Endothelial cell (in vitro differentiated cells): ENCODE results near the gene AADACL4. TPM values are rescaled to one million over a fixed set of nuclear protein-coding genes. Genes with fewer than 3 reads are reported as not detected.

ENCODE experiments used
- DNase-seq: peaks from one replicate; pipeline ENCODE4 v3.0.0; 2021; ENCODE audit warnings: low spot score
- H3K27ac Mint-ChIP-seq: one replicate; pipeline ENCODE4 v1.8.0; 2021; ENCODE audit warnings: mixed read lengths, inconsistent platforms; ENCODE audit not compliant: unreplicated experiment
- H3K27me3 Mint-ChIP-seq: one replicate; pipeline ENCODE4 v1.8.0; 2021; ENCODE audit warnings: mild to moderate bottlenecking, moderate library complexity, mixed read lengths, inconsistent platforms; ENCODE audit not compliant: unreplicated experiment
- H3K36me3 Mint-ChIP-seq: one replicate; pipeline ENCODE4 v1.8.0; 2021; ENCODE audit warnings: mild to moderate bottlenecking, low read depth, mixed read lengths, inconsistent platforms; ENCODE audit not compliant: unreplicated experiment
- H3K4me1 Mint-ChIP-seq: one replicate; pipeline ENCODE4 v1.8.0; 2021; ENCODE audit warnings: mild to moderate bottlenecking, mixed read lengths, inconsistent platforms; ENCODE audit not compliant: unreplicated experiment
- H3K4me3 Mint-ChIP-seq: one replicate; pipeline ENCODE4 v1.8.0; 2021; ENCODE audit warnings: mild to moderate bottlenecking, mixed read lengths, inconsistent platforms; ENCODE audit not compliant: unreplicated experiment
- H3K9me3 Mint-ChIP-seq: one replicate; pipeline ENCODE4 v1.8.0; 2021; ENCODE audit warnings: mixed read lengths, inconsistent platforms; ENCODE audit not compliant: unreplicated experiment
- total RNA-seq: library from RNA; stranded (reverse); fragmentation: NEBNext Ultra II Directional; extraction: Animal tissue kit (Norgen Biotek cat#: 25700); gene quantifications from one replicate; pipeline ENCODE4 v1.2.1, GENCODE V29; 2021; ENCODE audit not compliant: unreplicated experiment
- TF ChIP-seq, protein P1 (sequence below): fragments of 200-600 bp; sonication (generic); IDR thresholded peaks from one replicate; pipeline ENCODE4 v1.5.0; 2021; ENCODE audit warnings: antibody characterized with exemption; ENCODE audit not compliant: unreplicated experiment

The AADACL4 gene
- total RNA-seq, 1 donor from 2014 or later = not detected

DNA sequence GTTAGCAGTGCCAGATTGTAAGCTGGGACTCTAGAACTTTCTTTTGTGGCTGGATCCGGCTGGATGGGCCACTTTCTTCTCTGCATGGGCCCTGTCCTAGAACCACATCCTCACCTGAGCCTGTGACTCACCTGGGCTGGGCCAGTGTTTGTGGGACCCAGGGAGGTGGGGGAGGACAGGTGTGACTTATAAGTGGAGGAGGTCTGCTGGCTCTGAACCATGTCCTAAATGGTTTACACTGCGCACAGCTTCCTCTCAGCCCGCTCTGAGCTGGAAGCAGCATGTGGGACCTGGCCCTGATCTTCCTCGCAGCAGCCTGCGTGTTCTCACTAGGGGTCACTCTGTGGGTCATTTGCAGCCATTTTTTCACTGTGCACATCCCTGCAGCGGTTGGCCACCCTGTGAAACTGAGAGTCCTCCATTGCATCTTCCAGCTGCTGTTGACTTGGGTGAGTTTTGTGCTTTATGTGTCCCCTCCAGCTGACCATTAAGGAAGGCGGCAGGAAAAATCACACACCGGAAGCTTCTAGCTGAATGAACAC is 72.1 kb downstream of the AADACL4 start, which contains the start of gene AADACL3:
Gene AADACL3 (plus strand): TSS at position 215 of the 542 bp plus-strand sequence. CDS start 67 bp downstream, at position 282.
- no peak within 1 kb of the TSS for H3K27ac Mint-ChIP-seq
- no peaks in the 10 kb centered on the region for H3K36me3 Mint-ChIP-seq
- TF ChIP-seq, protein P1, sequence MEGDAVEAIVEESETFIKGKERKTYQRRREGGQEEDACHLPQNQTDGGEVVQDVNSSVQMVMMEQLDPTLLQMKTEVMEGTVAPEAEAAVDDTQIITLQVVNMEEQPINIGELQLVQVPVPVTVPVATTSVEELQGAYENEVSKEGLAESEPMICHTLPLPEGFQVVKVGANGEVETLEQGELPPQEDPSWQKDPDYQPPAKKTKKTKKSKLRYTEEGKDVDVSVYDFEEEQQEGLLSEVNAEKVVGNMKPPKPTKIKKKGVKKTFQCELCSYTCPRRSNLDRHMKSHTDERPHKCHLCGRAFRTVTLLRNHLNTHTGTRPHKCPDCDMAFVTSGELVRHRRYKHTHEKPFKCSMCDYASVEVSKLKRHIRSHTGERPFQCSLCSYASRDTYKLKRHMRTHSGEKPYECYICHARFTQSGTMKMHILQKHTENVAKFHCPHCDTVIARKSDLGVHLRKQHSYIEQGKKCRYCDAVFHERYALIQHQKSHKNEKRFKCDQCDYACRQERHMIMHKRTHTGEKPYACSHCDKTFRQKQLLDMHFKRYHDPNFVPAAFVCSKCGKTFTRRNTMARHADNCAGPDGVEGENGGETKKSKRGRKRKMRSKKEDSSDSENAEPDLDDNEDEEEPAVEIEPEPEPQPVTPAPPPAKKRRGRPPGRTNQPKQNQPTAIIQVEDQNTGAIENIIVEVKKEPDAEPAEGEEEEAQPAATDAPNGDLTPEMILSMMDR = no peak
- DNase-seq = no peak
- peaks cover 9% of the 10 kb centered on the region for H3K4me1 Mint-ChIP-seq
- H3K9me3 Mint-ChIP-seq = no peaks in the 10 kb centered on the region
- H3K4me3 Mint-ChIP-seq = no peak within 1 kb of the TSS
- peaks cover 7% of the 10 kb centered on the region for H3K27me3 Mint-ChIP-seq

Other genes starting within 250 kb of the AADACL4 start
- gene DHRS3, start 25.9 kb upstream of the AADACL4 start, total RNA-seq = 5.7 TPM
- not detected for gene AADACL3, start 72.0 kb downstream of the AADACL4 start, total RNA-seq
- not detected for gene CFAP107, start 102.1 kb downstream of the AADACL4 start, total RNA-seq
- not detected for gene PRAMEF12, start 129.7 kb downstream of the AADACL4 start, total RNA-seq
- not detected for gene PRAMEF1, start 147.3 kb downstream of the AADACL4 start, total RNA-seq
- gene PRAMEF11, start 187.3 kb downstream of the AADACL4 start, total RNA-seq = not detected
- not detected for gene HNRNPCL1, start 204.6 kb downstream of the AADACL4 start, total RNA-seq
- gene PRAMEF2, start 213.0 kb downstream of the AADACL4 start, total RNA-seq = not detected
- gene PRAMEF4, start 242.1 kb downstream of the AADACL4 start, total RNA-seq = not detected